ENCODE measurements around the gene AHDC1. TPM values are rescaled to one million over a fixed set of nuclear protein-coding genes. Genes with fewer than 3 reads are reported as not detected.
A peak's percentile ranks its signal among the peaks of the same experiment; 100 is the strongest.

The AHDC1 gene
- total and polyA plus RNA-seq, 9 of the 15 experiments (the other 6 are each of a cell fraction or from before 2014, with no cell fraction given), result 0.21 to 36.4 (median 4.7) TPM

DNA sequence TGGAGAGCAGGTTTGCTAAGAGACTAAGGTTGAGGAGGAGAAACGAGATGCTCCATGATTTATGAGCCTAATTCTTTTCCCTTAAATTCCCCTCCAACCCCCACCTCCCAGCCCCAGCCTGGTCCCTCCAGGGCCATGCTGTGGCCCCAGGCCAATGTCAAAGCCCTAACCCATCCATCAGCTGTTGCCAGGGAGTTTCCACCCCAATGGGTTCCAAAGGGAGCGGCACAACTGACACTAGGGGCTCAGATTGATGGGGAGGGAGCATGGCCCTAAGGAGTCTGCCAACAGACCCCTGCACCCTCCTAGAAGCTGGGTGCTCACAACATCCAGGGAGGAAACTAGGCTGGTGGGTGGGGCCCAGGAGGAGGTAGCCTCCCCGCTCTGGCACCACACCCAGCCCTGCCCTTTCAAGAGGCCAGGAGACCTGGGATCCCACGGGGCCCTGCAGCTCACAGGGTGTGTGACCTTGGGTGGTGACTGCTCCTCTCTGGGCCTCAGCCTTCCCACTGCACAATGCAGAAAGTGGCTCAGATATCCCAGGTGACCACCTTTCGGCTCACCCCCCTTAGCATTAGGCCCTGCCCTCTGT is 12.9 kb downstream of the AHDC1 start:
- in situ Hi-C loops (cut with MboI), result no loop called here
- no peaks in the 10 kb centered on the region for H3K9me3 ChIP-seq (replicated peaks; ENCODE audit: control insufficient read depth, insufficient read depth, low read depth, low read length)
- peaks cover 69% of the 10 kb centered on the region for H3K79me2 ChIP-seq (ENCODE audit: control insufficient read depth, insufficient read depth, low read length)
- H3K4me1 ChIP-seq (replicated peaks in 1 of 2; ENCODE audit: control insufficient read depth in 2 of 2, insufficient read depth in 2 of 2, low read length in 2 of 2), result peaks cover 11 to 58% of the 10 kb centered on the region in 2 experiments; a peak in 4 of 5 replicates
- H4K20me1 ChIP-seq (replicated peaks; ENCODE audit: control insufficient read depth, insufficient read depth, low read length), result peaks cover 39% of the 10 kb centered on the region
- ChIA-PET CTCF (ENCODE audit: low intra/inter-chr PET ratio) (no interaction called here), POLR2A (interaction anchor here (0.6 to 4.5 kb wide), 3 partner anchors 10 to 68 kb away, joined by 3 to 28 read pairs (median 4); no protein-coding TSS in a partner anchor)
- no peak overlapping the region for H3K4me3 ChIP-seq
- 70% methylated on average over 5 of the region's 5 CpGs for WGBS (ENCODE audit: insufficient coverage, low coverage, missing lambda C conversion rate)
- TF ChIP-seq MBD1 (CRISPR knock-in tag; IDR thresholded peaks at IDR 0.05), result no peak
- peak; percentile 84 for TF ChIP-seq RFX5 (IDR thresholded peaks at IDR 0.05; ENCODE audit: low read depth, low read length)
- intact Hi-C loops (cut with micrococcal nuclease), result no loop called here
- H3K27ac ChIP-seq (ENCODE audit: extremely low read depth, low read depth, low read length), result no peak overlapping the region
- H3K4me2 ChIP-seq (ENCODE audit: insufficient read depth, low read length), result no peak overlapping the region
- H3K9me1 ChIP-seq (ENCODE audit: control insufficient read depth, insufficient read depth, low read length), result peaks cover 10% of the 10 kb centered on the region
- FAIRE-seq, result no peak
- no peaks in the 10 kb centered on the region for H3K27me3 ChIP-seq (ENCODE audit: control insufficient read depth in 2 of 2, insufficient read depth in 2 of 2, low read length in 2 of 2)
- peak in 1 of 4 experiments; percentile 55 for DNase-seq (ENCODE audit: extremely low read depth in 1 of 4, low spot score in 3 of 4)
- no TSS peak for BruUV-seq (replicated peaks)
- peak overlapping the region in 1 of 2 experiments; percentile 80; a peak in 1 of 4 replicates for H3K9ac ChIP-seq (ENCODE audit: insufficient read depth in 1 of 2, low read depth in 2 of 2, low read length in 2 of 2)
- ATAC-seq, result peak; percentile 16; the same call in 1 of the 3 replicates
- peaks cover 45% of the 10 kb centered on the region; the same call in 2 of the 3 replicates for H3K36me3 ChIP-seq (ENCODE audit: control insufficient read depth, insufficient read depth, low read length)
- no peak overlapping the region for H2AFZ ChIP-seq (ENCODE audit: low read depth, low read length)

All from K562 (cell line).